Stomach (tissue), 9 donors: ENCODE measurements around the gene SH3GL1. TPM values are rescaled to one million over a fixed set of nuclear protein-coding genes. Genes with fewer than 3 reads are reported as not detected.

ENCODE experiments used
- DNase-seq, 2 donors: peaks; one replicate each; pipeline versions ENCODE4 v3.0.0 to v3.0.0-alpha.2; 2013 to 2019
- H3K27ac ChIP-seq, 5 donors: fragments of 200-600 bp in 4 of 5; sonication (generic) in 4 of 5; one replicate each; pipeline ENCODE4 v1.5.1; 2013 to 2019; ENCODE audit warnings: mild to moderate bottlenecking in 1 of 5, moderate library complexity in 1 of 5
- H3K27me3 ChIP-seq, 3 donors: fragments of 200-600 bp; sonication (generic); one replicate each; pipeline ENCODE4 v1.5.1; 2017 to 2019; ENCODE audit warnings: mixed run types in 1 of 3
- H3K36me3 ChIP-seq, 4 donors: fragments of 200-600 bp; sonication (generic); 1 replicate in 3 of 4; 2 replicates in 1 of 4; pipeline ENCODE4 v1.5.1; 2016 to 2019
- H3K4me1 ChIP-seq, 4 donors: fragments of 200-600 bp; sonication (generic); one replicate each; pipeline ENCODE4 v1.5.1; 2016 to 2019
- H3K4me3 ChIP-seq, 4 donors: fragments of 200-600 bp; sonication (generic) in 3 of 4; one replicate each; pipeline ENCODE4 v1.5.1; 2016 to 2019; ENCODE audit warnings: mild to moderate bottlenecking in 1 of 4
- H3K9me3 ChIP-seq, 4 donors: fragments of 200-600 bp; sonication (generic); one replicate each; pipeline ENCODE4 v1.5.1; 2016 to 2019
- EP300 ChIP-seq: sonication (generic); formaldehyde crosslinking; IDR thresholded peaks from one replicate; pipeline ENCODE4 v1.6.1; 2017; ENCODE audit warnings: antibody characterized with exemption
- POLR2A ChIP-seq, 4 donors: fragments of 450-650 bp; IDR thresholded peaks; one replicate each; pipeline ENCODE4 v1.6.1; 2016; ENCODE audit warnings: antibody characterized with exemption in 4 of 4, control low read depth in 2 of 4, mild to moderate bottlenecking in 1 of 4, moderate library complexity in 1 of 4
- POLR2AphosphoS5 ChIP-seq, 3 donors: sonication (generic); formaldehyde crosslinking; IDR thresholded peaks; one replicate each; pipeline ENCODE4 v1.6.1; 2016; ENCODE audit warnings: antibody characterized with exemption in 3 of 3
- WGBS, 5 donors: extraction: QIAGEN DNeasy Blood & Tissue Kit in 3 of 5; methylation state at CpG; one replicate each; pipeline versions ENCODE4 v1.1.5 to v1.1.7; 2013 to 2018; 5-methylcytosine and 5-hydroxymethylcytosine counted together
- intact Hi-C: fragments of 100-400 bp; cut with DNase I; formaldehyde crosslinking; loops from one replicate; pipeline ENCODE4 v1.15.1; 2023; ENCODE audit warnings: low total_unique reads
- polyA plus RNA-seq, 3 donors: library from polyadenylated mRNA; stranded (reverse); fragments of 200-250 nt; gene quantifications; one replicate each; pipeline ENCODE4 v1.2.3, GENCODE V29; 2013
- total RNA-seq, 5 donors: library from RNA; depleted of rRNA; stranded (reverse); fragments of >200 nt; gene quantifications; one replicate each; pipeline versions ENCODE4 v1.1.0 to v1.2.3, GENCODE V29; 2014 to 2016
- TF ChIP-seq, protein P1 (sequence below), 7 experiments: fragments of 450-650 bp in 4 of 7; fragments of 200-600 bp in 3 of 7; sonication (generic) in 3 of 7; IDR thresholded peaks; one replicate each; pipeline ENCODE4 v1.5.1; 2016 to 2019; ENCODE audit warnings: antibody characterized with exemption in 7 of 7, control low read depth in 2 of 7, mild to moderate bottlenecking in 1 of 7
- donor health status: healthy with polysubstance abuse.
- donor health status: Bipolar disorder and iron deficiency.
- donor health status: healthy.

Gene SH3GL1
- total and polyA plus RNA-seq, 8 donors = 14.8 to 111 (median 36.9) TPM

GRCh38 chr19:4396949-4397783 lies 3.2 kb downstream of the SH3GL1 start:
- no peak overlapping the region for H3K4me3 ChIP-seq
- H3K4me1 ChIP-seq = peaks cover 60 to 91% (median 78%) of the 10 kb centered on the region in 4 donors
- intact Hi-C loops = no loop called here
- DNase-seq = no peak
- H3K27me3 ChIP-seq = no peaks in the 10 kb centered on the region
- no peaks in the 10 kb centered on the region for H3K9me3 ChIP-seq
- 62 to 76% (median 74%) methylated on average over 14 to 15 of the region's 15 CpGs for WGBS, 5 donors
- peaks cover 15 to 40% (median 22%) of the 10 kb centered on the region in 4 donors for H3K36me3 ChIP-seq
- TF ChIP-seq POLR2A (IDR thresholded peaks at IDR 0.05) (no peak), POLR2AphosphoS5 (IDR thresholded peaks at IDR 0.05) (no peak), EP300 (no peak)
- TF ChIP-seq, protein P1, sequence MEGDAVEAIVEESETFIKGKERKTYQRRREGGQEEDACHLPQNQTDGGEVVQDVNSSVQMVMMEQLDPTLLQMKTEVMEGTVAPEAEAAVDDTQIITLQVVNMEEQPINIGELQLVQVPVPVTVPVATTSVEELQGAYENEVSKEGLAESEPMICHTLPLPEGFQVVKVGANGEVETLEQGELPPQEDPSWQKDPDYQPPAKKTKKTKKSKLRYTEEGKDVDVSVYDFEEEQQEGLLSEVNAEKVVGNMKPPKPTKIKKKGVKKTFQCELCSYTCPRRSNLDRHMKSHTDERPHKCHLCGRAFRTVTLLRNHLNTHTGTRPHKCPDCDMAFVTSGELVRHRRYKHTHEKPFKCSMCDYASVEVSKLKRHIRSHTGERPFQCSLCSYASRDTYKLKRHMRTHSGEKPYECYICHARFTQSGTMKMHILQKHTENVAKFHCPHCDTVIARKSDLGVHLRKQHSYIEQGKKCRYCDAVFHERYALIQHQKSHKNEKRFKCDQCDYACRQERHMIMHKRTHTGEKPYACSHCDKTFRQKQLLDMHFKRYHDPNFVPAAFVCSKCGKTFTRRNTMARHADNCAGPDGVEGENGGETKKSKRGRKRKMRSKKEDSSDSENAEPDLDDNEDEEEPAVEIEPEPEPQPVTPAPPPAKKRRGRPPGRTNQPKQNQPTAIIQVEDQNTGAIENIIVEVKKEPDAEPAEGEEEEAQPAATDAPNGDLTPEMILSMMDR (IDR thresholded peaks at IDR 0.05) = no peak
- H3K27ac ChIP-seq = peak overlapping the region in 2 of 5 donors; percentile 38 to 47

- H3K27ac ChIP-seq = peak overlapping the region in 4 of 5 donors; percentile 26 to 82 (median 46)
- no peak overlapping the region for H3K4me3 ChIP-seq
- no peak for DNase-seq
- WGBS, 5 donors = 25 to 67% (median 52%) methylated on average over 7 to 8 of the region's 8 CpGs
- peaks cover 80 to 100% (median 89%) of the 10 kb centered on the region in 4 donors for H3K4me1 ChIP-seq
- TF ChIP-seq POLR2A (IDR thresholded peaks at IDR 0.05) (no peak), POLR2AphosphoS5 (IDR thresholded peaks at IDR 0.05) (peak in 1 of 3 donors; percentile 5)
- intact Hi-C loops = no loop called here
- H3K36me3 ChIP-seq = peaks cover 15 to 40% (median 24%) of the 10 kb centered on the region in 4 donors
- H3K27me3 ChIP-seq = no peaks in the 10 kb centered on the region
- no peaks in the 10 kb centered on the region for H3K9me3 ChIP-seq
Measured at GRCh38 chr19:4393947-4394590, 6.3 kb downstream of the SH3GL1 start.

DNA sequence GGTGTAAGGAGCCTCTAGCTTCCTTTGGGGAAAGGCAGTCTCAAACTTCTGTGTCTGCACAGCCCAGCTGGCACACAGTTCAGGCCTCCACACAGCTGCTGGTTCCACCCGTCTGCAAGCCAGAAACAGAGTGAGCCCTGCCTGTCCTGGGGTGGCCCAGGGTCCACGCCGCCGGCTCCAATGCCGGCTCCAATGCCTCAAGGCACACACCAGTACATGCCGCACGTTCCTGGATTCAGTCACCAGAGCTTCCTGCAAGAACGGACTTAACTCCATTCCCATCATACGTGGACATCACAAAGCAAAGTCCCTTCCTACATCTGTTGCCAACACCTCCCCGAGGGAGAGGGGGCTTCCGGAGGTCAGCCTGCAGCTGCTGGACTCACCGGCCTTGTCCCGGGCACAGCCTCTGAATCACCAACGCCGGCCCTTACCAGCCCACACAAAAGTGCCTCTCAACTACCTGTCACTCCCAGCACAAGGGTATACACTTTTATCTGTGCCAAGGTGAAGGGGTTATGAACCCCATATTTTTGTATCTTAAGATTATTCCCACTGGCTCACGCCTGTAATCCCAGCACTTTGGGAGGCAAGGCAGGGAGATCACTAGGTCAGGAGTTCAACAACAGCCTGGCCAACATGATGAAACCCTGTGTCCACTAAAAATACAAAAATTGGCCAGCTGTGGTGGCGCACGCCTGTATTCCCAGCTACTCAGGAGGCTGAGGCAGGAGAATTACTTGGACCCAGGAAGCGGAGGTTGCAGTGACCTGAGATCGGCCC lies 8.5 kb downstream of the SH3GL1 start:
- 37 to 59% (median 45%) methylated on average over 14 to 20 of the region's 20 CpGs for WGBS, 5 donors
- peaks cover 15 to 29% (median 21%) of the 10 kb centered on the region in 4 donors for H3K36me3 ChIP-seq
- intact Hi-C loops = no loop called here
- peak overlapping the region in 1 of 4 donors; percentile 1 for H3K4me3 ChIP-seq
- TF ChIP-seq EP300 (no peak), POLR2AphosphoS5 (IDR thresholded peaks at IDR 0.05) (peak in 2 of 3 donors; percentile 37 to 43)
- H3K4me1 ChIP-seq = peaks cover 74 to 98% (median 91%) of the 10 kb centered on the region in 4 donors
- no peaks in the 10 kb centered on the region for H3K9me3 ChIP-seq
- DNase-seq = peak in 1 of 2 donors; percentile 74
- peak overlapping the region; percentile 42 to 87 (median 82) for H3K27ac ChIP-seq
- no peaks in the 10 kb centered on the region for H3K27me3 ChIP-seq

GRCh38 chr19:4391306-4391693 lies 9.0 kb downstream of the SH3GL1 start:
- peaks cover 15 to 23% (median 20%) of the 10 kb centered on the region in 4 donors for H3K36me3 ChIP-seq
- 27 to 61% (median 39%) methylated on average over 6 to 9 of the region's 9 CpGs for WGBS, 5 donors
- peaks cover 73 to 93% (median 90%) of the 10 kb centered on the region in 4 donors for H3K4me1 ChIP-seq
- peak overlapping the region in 2 of 4 donors; percentile 17 to 19 for H3K4me3 ChIP-seq
- H3K27me3 ChIP-seq = no peaks in the 10 kb centered on the region
- no peaks in the 10 kb centered on the region for H3K9me3 ChIP-seq
- TF ChIP-seq POLR2A (IDR thresholded peaks at IDR 0.05) = no peak
- TF ChIP-seq, protein P1 (IDR thresholded peaks at IDR 0.05) = no peak
- TF ChIP-seq EP300 = no peak
- TF ChIP-seq POLR2AphosphoS5 (IDR thresholded peaks at IDR 0.05) = no peak
- no peak for DNase-seq
- intact Hi-C loops = no loop called here
- H3K27ac ChIP-seq = peak overlapping the region; percentile 42 to 87 (median 82)
